ACC112 (cell line): Measurements from ENCODE around the gene MCC.

ENCODE experiments used
- H2AFZ ChIP-seq: fragments of 200-600 bp; sonication (generic); one replicate; pipeline ENCODE4 v1.6.0; 2017; ENCODE audit warnings: antibody characterized with exemption, low read length; ENCODE audit not compliant: unreplicated experiment
- H3K27ac ChIP-seq: fragments of 200-600 bp; sonication (generic); 2 replicates; pipeline ENCODE4 v1.5.1; 2014; ENCODE audit warnings: low read depth, mild to moderate bottlenecking, antibody characterized with exemption, low read length, moderate library complexity
- H3K27me3 ChIP-seq: fragments of 200-600 bp; sonication (generic); 2 replicates; pipeline ENCODE4 v1.6.1; 2014; ENCODE audit warnings: mild to moderate bottlenecking, antibody characterized with exemption, low read length, moderate library complexity, mixed read lengths; ENCODE audit not compliant: insufficient read depth
- H3K36me3 ChIP-seq: fragments of 200-600 bp; sonication (generic); 2 replicates; pipeline ENCODE4 v1.6.1; 2016; ENCODE audit warnings: mild to moderate bottlenecking, antibody characterized with exemption, low read length, moderate library complexity, mixed read lengths; ENCODE audit not compliant: insufficient read depth
- H3K4me1 ChIP-seq: fragments of 200-600 bp; sonication (generic); one replicate; pipeline ENCODE4 v1.6.1; 2016; ENCODE audit warnings: low read length, mixed read lengths; ENCODE audit not compliant: insufficient read depth, unreplicated experiment, control insufficient read depth
- H3K4me3 ChIP-seq: fragments of 200-600 bp; sonication (generic); 2 replicates; pipeline ENCODE4 v1.5.1; 2014; ENCODE audit warnings: mild to moderate bottlenecking, low read depth, low read length
- H3K79me2 ChIP-seq: fragments of 200-600 bp; sonication (generic); one replicate; pipeline ENCODE4 v1.6.0; 2016; ENCODE audit warnings: low read length; ENCODE audit not compliant: control insufficient read depth, unreplicated experiment, insufficient read depth

MCC gene

DNA sequence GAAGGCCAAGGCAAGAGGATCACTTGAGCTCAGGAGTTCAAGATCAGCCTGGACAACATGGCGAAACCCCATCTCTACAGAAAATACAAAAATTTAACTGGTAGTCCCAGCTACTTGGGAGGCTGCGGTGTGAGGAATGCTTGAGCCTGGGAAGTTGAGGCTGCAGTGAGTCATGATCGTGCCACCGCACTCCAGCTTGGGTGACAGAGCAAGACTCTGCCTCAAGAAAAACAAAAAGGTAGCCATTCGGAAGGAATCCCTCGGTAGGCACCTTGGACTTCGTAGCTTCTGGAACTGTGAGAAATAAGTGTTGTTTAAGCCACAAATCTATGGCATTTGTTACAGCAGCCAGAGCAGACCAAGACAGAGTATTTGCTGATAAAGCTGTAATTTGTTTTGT, 337.4 kb downstream of the MCC start:
- no peak overlapping the region for H2AFZ ChIP-seq
- peaks cover 24% of the 10 kb centered on the region for H3K4me1 ChIP-seq
- no peak overlapping the region for H3K27ac ChIP-seq
- H3K27me3 ChIP-seq, result no peaks in the 10 kb centered on the region
- H3K4me3 ChIP-seq, result no peak overlapping the region
- H3K36me3 ChIP-seq, result no peaks in the 10 kb centered on the region
- H3K79me2 ChIP-seq, result no peaks in the 10 kb centered on the region

DNA sequence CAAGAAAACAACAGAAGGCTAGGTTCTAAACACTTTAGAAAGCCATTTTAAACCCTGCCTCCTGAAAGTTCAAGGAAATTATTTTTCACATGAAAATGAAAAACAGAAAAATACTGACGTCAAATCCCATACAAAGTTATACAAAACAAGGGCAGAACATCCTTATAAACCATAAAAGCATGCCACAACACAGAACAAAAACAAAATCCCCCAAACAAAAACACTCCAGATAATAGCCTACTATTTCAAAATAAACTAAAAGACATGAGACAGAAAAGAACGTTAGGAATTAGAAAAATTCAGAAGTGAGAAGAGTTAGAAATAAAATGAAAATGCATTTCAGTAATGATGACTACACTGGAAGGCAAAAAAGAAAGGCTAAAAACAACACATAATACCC, 338.0 kb downstream of the MCC start:
- Histone ChIP-seq H3K4me3 (no peak overlapping the region), H3K79me2 (no peaks in the 10 kb centered on the region), H2AFZ (no peak overlapping the region), H3K27me3 (no peaks in the 10 kb centered on the region), H3K4me1 (peaks cover 24% of the 10 kb centered on the region), H3K27ac (no peak overlapping the region), H3K36me3 (no peaks in the 10 kb centered on the region)

DNA sequence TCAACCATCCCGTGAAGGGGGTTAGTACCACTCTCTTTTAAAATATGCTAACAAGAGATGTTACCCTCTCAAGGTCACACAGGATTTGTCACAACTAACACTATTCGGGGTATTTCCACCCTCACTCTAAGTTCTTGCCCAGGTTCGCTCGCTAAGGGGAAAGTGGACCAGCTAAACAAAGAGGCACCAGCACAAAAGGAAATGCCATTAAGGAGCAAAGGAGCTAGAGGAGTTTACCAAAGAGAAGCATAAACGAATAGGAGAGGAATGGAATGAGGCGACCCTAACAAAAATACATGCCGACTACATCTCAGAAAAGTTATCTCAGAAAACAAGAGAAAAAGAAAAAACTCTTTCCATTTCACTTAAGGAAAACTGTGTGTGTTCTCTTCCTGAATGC, 340.7 kb downstream of the MCC start:
- Histone ChIP-seq H3K27ac (peak overlapping the region; percentile 75; the same call in 1 of the 2 replicates), H3K4me1 (peaks cover 24% of the 10 kb centered on the region), H3K4me3 (no peak overlapping the region), H3K79me2 (no peaks in the 10 kb centered on the region), H2AFZ (no peak overlapping the region), H3K27me3 (no peaks in the 10 kb centered on the region), H3K36me3 (no peaks in the 10 kb centered on the region)

DNA sequence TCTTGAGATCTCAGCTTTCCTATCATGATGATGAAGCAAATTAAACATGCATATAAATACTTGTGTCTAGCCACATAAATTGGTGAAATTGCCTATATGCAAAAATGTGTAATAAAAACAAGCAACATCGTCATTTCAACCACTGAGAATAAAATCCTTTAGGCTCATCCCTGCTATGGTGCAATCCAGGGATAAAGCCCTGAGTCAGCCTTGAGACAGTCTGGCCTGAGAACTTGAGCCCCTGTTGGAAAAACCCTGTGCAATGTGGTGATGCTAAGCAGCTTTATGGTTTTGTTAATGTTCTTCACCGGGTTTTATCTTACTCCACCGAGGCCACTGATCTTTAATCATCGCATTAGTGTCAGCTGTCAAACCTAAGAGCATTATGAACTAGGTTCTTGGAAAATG, 341.1 kb downstream of the MCC start:
- no peaks in the 10 kb centered on the region for H3K36me3 ChIP-seq
- peak overlapping the region; percentile 75 for H3K27ac ChIP-seq
- no peak overlapping the region for H2AFZ ChIP-seq
- H3K4me1 ChIP-seq, result peaks cover 25% of the 10 kb centered on the region
- H3K79me2 ChIP-seq, result no peaks in the 10 kb centered on the region
- peak overlapping the region; percentile 41 for H3K4me3 ChIP-seq
- H3K27me3 ChIP-seq, result no peaks in the 10 kb centered on the region

DNA sequence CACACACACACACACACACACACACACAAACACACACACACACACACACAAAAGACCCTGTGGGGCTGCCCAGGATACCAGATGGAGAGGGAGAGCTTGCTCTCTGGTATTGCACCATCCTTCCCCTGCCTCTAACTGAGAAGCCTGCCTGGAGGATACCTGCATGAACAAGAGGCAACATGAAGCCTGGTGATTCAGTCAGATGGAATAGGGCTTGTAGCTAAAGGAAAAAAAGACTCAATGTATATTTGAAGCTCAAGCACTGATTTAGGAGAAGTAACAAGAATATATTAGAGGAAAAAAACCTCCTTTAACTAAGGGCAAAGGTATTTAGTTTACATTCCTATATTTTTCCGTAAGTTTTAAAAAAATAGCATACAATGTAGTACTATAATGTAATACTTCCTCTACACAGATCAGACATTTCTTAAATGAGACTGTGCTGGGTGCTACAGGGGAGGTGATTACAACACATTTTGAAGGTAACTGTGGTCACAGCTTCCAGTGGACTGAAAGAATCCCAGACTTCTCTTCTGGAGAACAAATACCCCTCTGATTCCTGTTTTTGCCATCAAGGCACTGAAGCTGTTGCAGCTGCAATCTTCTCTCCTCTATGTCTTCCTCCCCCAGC, 342.4 kb downstream of the MCC start:
- Histone ChIP-seq H3K4me3 (no peak overlapping the region), H3K79me2 (no peaks in the 10 kb centered on the region), H3K36me3 (no peaks in the 10 kb centered on the region), H2AFZ (no peak overlapping the region), H3K27me3 (no peaks in the 10 kb centered on the region), H3K27ac (peak overlapping the region; percentile 75; the same call in 1 of the 2 replicates), H3K4me1 (peaks cover 36% of the 10 kb centered on the region)

DNA sequence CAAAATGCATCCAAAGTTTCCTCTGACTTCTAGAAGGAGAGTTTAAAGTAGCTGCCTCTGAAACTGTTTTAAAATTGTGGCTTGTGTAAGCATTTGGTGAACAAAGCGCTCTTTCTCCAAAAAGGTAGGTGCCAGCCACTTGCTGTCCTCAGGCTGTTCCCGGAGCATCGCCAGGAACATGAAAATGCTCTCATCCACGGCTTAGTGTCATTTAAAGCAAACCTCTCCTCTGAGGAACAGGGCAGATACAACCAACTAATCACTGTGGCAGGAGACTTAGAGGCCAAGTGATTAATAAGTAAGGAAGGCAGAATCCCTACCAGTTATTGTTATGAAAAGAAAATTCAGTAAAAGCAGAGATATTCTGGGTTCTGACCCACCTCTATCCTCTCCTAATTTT, 346.1 kb downstream of the MCC start:
- Histone ChIP-seq H3K4me3 (no peak overlapping the region), H3K36me3 (no peaks in the 10 kb centered on the region), H3K27me3 (no peaks in the 10 kb centered on the region), H3K79me2 (no peaks in the 10 kb centered on the region), H3K4me1 (peaks cover 25% of the 10 kb centered on the region), H3K27ac (no peak overlapping the region), H2AFZ (no peak overlapping the region)

DNA sequence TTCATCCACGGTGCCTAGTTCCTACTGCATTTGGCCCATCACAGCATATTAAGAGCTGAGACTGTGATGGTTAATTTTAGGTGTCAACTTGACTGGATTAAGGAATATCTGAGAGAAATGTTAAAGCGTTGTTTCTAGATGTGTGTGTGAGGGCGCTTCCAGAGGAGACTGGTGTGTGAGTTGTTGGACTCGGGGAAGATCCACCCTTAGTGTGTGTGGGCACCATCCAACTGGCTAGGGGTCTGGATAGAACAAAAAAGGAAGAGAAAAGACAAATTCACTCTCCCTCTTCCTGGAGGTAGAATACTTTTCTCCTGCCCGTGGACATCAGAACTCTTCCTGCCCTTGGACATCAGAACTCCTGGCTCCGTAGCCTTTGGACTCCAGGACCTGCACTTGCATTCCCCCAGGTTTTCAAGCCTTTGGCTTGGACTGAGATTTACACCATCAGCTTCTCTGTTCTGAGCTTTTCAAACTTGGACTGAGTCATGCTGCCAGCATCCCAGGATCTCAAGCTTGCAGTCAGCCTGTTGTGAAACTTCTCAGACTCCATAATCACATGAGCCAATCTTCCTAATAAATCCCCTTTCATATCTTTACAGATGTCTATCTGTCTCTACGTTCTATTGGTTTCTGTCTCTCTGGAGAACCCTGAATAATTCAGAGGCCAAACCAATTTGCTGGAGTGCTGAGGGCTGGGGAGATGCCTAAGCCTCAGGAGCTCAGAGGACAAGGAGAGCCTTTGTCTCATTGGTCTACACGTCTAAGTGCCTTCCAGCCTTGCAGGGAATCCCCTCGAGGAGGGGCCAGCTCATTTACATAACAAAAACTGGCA, 347.2 kb downstream of the MCC start:
- no peaks in the 10 kb centered on the region for H3K36me3 ChIP-seq
- H3K27me3 ChIP-seq, result no peaks in the 10 kb centered on the region
- peaks cover 16% of the 10 kb centered on the region for H3K4me1 ChIP-seq
- H3K4me3 ChIP-seq, result no peak overlapping the region; the same call in 1 of the 2 replicates
- peak overlapping the region; percentile 74 for H3K27ac ChIP-seq
- no peak overlapping the region for H2AFZ ChIP-seq
- H3K79me2 ChIP-seq, result no peaks in the 10 kb centered on the region

DNA sequence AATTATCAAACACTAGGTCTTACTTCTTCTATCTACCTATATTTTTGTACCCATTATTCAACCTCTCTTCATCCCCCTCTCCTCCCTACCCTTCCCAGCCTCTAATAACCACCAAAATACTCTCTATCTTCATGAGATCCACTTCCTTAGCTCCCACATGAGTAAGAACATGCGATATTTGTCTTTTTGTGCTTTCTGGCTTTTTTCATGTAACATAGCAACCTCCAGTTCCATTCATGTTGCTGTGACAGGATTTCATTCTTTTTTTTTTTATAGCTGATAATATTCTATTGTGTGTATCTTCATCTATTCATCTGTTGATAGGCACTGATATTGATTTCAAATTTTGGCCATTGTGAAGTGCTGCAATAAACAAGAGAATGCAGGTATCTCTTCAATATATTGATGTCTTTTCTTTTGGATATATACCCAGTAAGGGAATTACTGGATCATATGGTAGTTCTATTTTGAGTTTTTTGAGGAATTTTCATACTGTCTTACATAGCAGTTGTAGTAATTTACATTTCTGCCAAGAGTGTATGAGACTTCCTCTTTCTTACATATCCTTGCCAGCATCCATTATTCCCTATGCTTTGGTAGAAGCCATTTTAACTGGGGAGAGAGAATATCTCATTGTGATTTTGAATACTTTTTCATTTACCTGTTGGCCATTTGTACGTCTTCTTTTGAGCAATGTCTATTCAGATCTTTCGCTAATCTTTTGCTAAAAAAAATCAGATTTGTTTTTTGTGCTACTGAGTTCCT, 354.9 kb downstream of the MCC start:
- Histone ChIP-seq H3K4me3 (no peak overlapping the region), H3K36me3 (no peaks in the 10 kb centered on the region), H3K4me1 (no peaks in the 10 kb centered on the region), H2AFZ (no peak overlapping the region), H3K79me2 (no peaks in the 10 kb centered on the region), H3K27ac (no peak overlapping the region), H3K27me3 (no peaks in the 10 kb centered on the region)

DNA sequence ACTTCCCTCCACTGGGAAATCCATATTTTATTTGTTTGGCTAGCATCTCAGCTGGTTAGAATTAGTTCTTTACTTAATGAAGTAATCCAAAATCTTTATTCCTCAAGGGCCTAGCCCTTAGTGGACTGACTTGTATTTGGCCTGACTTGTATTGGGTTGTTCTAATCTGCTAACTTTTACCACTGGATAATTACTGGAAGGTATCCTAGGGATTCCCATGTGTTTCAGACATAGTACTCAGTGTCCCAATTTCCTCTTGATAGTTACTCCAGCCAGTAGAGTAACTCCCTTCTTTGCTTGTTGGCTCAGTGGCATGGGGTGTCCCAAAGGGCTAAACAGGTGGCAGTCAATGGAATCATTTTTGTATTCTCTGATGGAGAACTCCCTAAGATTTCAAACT, 355.7 kb downstream of the MCC start:
- Histone ChIP-seq H3K4me3 (no peak overlapping the region), H3K36me3 (no peaks in the 10 kb centered on the region), H3K4me1 (no peaks in the 10 kb centered on the region), H2AFZ (no peak overlapping the region), H3K79me2 (no peaks in the 10 kb centered on the region), H3K27me3 (no peaks in the 10 kb centered on the region), H3K27ac (no peak overlapping the region)

DNA sequence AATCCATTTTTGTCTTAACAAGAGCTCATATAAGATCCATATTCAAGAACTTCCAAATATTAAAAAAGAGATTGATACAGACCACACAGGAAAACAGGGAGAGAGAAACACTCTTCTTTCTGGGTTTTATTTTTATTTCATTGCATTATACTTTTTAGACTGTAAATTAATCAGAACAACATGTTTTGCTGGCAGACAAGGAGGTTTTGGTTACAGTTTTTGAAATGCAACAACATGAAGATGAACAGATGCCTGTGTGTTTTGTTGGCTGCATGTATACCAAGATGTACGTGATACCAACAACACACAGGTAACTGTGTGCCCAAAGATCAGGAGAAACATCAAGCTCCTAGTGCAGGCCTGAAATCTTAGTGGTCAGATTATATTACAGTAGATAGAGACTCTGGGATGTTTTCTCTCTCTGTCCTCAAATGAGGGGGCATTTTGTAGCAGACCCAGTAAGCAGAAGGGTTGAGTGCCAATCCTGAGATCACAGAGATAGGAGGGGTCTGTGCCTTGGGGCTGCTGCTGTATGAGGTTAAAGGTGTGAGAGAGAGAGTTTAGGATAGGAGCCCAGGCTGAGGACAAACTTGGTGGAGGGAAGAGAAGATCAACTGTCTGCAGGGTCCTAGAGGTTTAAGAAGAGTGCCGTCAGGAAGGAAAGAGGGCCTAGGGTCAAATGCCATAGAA, 359.5 kb downstream of the MCC start:
- H3K4me1 ChIP-seq, result no peaks in the 10 kb centered on the region
- H3K79me2 ChIP-seq, result no peaks in the 10 kb centered on the region
- H2AFZ ChIP-seq, result no peak overlapping the region
- H3K36me3 ChIP-seq, result no peaks in the 10 kb centered on the region
- H3K27ac ChIP-seq, result no peak overlapping the region
- no peak overlapping the region for H3K4me3 ChIP-seq
- no peaks in the 10 kb centered on the region for H3K27me3 ChIP-seq
